HG03575 (cell line): ENCODE results near the gene BBX.
"Not testable (repeated sequence)": the region's sequence is repeated elsewhere in the genome, so short reads cannot be mapped to it uniquely, and the experiment has no call there.

Experiments used
- ATAC-seq: cut with Tn5 transposase; IDR thresholded peaks from one replicate; pipeline ENCODE4 v1.9.1; 2021; ENCODE audit not compliant: unreplicated experiment, insufficient number of reproducible peaks, low FRiP score; ENCODE audit errors: extremely low read depth

Gene BBX

GRCh38 chr3:107531917-107532469 lies 9.2 kb downstream of the BBX start:
- ATAC-seq = no peak

GRCh38 chr3:107540857-107541256 lies 18.1 kb downstream of the BBX start:
- ATAC-seq = no peak

GRCh38 chr3:107542665-107543064 lies 19.9 kb downstream of the BBX start:
- ATAC-seq = no peak

GRCh38 chr3:107543666-107544065 lies 20.9 kb downstream of the BBX start:
- no peak for ATAC-seq

- no peak for ATAC-seq
Measured at GRCh38 chr3:107545680-107546120, 22.9 kb downstream of the BBX start.

GRCh38 chr3:107548601-107549000 lies 25.8 kb downstream of the BBX start:
- ATAC-seq = no peak

- no peak for ATAC-seq
Measured at GRCh38 chr3:107555359-107555758, 32.6 kb downstream of the BBX start.

- ATAC-seq = no peak
Measured at GRCh38 chr3:107557743-107558142, 35.0 kb downstream of the BBX start.

- ATAC-seq = no peak
Measured at GRCh38 chr3:107560166-107560565, 37.4 kb downstream of the BBX start.

- ATAC-seq = no peak
Measured at GRCh38 chr3:107561980-107562379, 39.2 kb downstream of the BBX start.

GRCh38 chr3:107562969-107563529 lies 40.3 kb downstream of the BBX start:
- no peak for ATAC-seq

GRCh38 chr3:107565244-107565643 lies 42.5 kb downstream of the BBX start:
- ATAC-seq = not testable (repeated sequence)

GRCh38 chr3:107571089-107571488 lies 48.3 kb downstream of the BBX start:
- ATAC-seq = not testable (repeated sequence)

- ATAC-seq = not testable (repeated sequence)
Measured at GRCh38 chr3:107571492-107571891, 48.7 kb downstream of the BBX start.

GRCh38 chr3:107574650-107575049 lies 51.9 kb downstream of the BBX start:
- no peak for ATAC-seq

GRCh38 chr3:107578091-107578490 lies 55.3 kb downstream of the BBX start:
- ATAC-seq = no peak

GRCh38 chr3:107578523-107578922 lies 55.8 kb downstream of the BBX start:
- ATAC-seq = no peak

GRCh38 chr3:107579371-107579770 lies 56.6 kb downstream of the BBX start:
- ATAC-seq = no peak

- no peak for ATAC-seq
Measured at GRCh38 chr3:107581230-107581629, 58.5 kb downstream of the BBX start.

- no peak for ATAC-seq
Measured at GRCh38 chr3:107588217-107588616, 65.5 kb downstream of the BBX start.

- ATAC-seq = peak; percentile 70
Measured at GRCh38 chr3:107589454-107589853, 66.7 kb downstream of the BBX start.
